NT2/D1 (cell line): ENCODE measurements around the gene ABCC12.

ENCODE experiments used
- DNase-seq: peaks from one replicate; pipeline ENCODE4 v3.0.0-alpha.2; 2011; ENCODE audit warnings: low read depth, low spot score
- H3K27me3 ChIP-seq: 2 replicates; pipeline ENCODE4 v1.6.0; 2011; ENCODE audit warnings: mild to moderate bottlenecking; ENCODE audit not compliant: insufficient read length, insufficient read depth
- H3K36me3 ChIP-seq: 2 replicates; pipeline ENCODE4 v1.6.1; 2011; ENCODE audit warnings: mild to moderate bottlenecking, low read length, mixed read lengths; ENCODE audit not compliant: insufficient read depth, insufficient read length
- H3K4me1 ChIP-seq: 2 replicates; pipeline ENCODE4 v1.5.1; 2011; ENCODE audit not compliant: insufficient read depth, insufficient read length
- H3K4me3 ChIP-seq: 2 replicates; pipeline ENCODE4 v1.5.1; 2011; ENCODE audit warnings: low read depth; ENCODE audit not compliant: insufficient read length
- H3K9ac ChIP-seq: 2 replicates; pipeline ENCODE4 v1.6.0; 2011; ENCODE audit warnings: low read depth; ENCODE audit not compliant: insufficient read length
- H3K9me3 ChIP-seq: 2 replicates; pipeline ENCODE4 v1.5.1; 2011; ENCODE audit warnings: mild to moderate bottlenecking, low read length; ENCODE audit not compliant: insufficient read depth
- SUZ12 ChIP-seq: IDR thresholded peaks from 2 replicates; pipeline ENCODE4 v1.6.1; 2011; ENCODE audit not compliant: insufficient read length, insufficient read depth; ENCODE audit errors: extremely low read depth
- YY1 ChIP-seq: IDR thresholded peaks from 2 replicates; pipeline ENCODE4 v1.6.1; 2011; ENCODE audit not compliant: insufficient read length, insufficient read depth
- ZNF274 ChIP-seq: IDR thresholded peaks from 2 replicates; pipeline ENCODE4 v1.6.1; 2011; ENCODE audit warnings: mild to moderate bottlenecking, low read depth, low read length

Gene ABCC12

DNA sequence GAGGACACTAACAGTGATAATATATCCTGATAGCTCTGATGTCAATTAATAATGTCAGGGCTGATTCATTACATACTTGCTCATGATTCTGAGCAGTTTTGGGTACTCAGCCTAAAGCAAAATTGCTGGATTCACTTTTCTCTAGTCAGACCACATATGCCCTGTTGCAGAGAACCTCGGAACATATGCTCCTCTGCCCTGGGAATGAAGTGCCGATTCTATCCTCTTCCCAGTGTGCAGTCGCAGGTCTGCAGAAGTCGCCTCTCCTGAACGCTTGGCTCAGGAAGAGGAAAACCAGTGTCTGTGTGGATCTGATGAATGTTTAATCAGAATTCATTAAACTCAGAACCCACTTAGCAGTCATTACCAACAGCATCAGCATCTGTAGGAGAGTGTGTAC, 34.5 kb downstream of the ABCC12 start:
- no peaks in the 10 kb centered on the region for H3K36me3 ChIP-seq
- no peak for DNase-seq
- no peak overlapping the region for H3K4me3 ChIP-seq
- no peaks in the 10 kb centered on the region for H3K27me3 ChIP-seq
- no peaks in the 10 kb centered on the region for H3K9me3 ChIP-seq
- peaks cover 9% of the 10 kb centered on the region for H3K4me1 ChIP-seq
- no peak overlapping the region for H3K9ac ChIP-seq
- TF ChIP-seq YY1, result no peak
- TF ChIP-seq ZNF274, result no peak
- TF ChIP-seq SUZ12, result no peak

DNA sequence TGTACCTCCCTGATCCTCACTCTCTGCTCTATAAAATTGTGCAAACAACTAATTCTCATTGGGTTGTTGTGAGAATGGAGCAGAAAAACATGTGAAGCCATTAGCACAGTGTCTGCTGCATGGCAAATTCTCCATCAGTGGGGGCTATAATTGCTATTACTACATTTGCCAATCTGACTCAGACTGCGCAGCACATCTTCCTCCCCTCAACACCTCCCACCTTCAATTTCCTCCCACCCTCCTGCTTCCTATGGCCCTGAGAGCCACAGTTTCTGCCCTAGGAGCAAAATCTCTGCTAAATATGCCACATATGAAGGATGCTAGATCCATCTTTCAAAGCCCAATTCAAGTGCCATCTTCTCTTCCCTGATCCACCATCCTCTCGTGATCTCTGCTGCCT, 37.0 kb downstream of the ABCC12 start:
- no peak overlapping the region for H3K9ac ChIP-seq
- H3K27me3 ChIP-seq, result no peaks in the 10 kb centered on the region
- TF ChIP-seq YY1 (no peak), ZNF274 (no peak), SUZ12 (no peak)
- H3K4me1 ChIP-seq, result peaks cover 9% of the 10 kb centered on the region
- no peaks in the 10 kb centered on the region for H3K9me3 ChIP-seq
- H3K36me3 ChIP-seq, result no peaks in the 10 kb centered on the region
- DNase-seq, result no peak
- H3K4me3 ChIP-seq, result no peak overlapping the region

DNA sequence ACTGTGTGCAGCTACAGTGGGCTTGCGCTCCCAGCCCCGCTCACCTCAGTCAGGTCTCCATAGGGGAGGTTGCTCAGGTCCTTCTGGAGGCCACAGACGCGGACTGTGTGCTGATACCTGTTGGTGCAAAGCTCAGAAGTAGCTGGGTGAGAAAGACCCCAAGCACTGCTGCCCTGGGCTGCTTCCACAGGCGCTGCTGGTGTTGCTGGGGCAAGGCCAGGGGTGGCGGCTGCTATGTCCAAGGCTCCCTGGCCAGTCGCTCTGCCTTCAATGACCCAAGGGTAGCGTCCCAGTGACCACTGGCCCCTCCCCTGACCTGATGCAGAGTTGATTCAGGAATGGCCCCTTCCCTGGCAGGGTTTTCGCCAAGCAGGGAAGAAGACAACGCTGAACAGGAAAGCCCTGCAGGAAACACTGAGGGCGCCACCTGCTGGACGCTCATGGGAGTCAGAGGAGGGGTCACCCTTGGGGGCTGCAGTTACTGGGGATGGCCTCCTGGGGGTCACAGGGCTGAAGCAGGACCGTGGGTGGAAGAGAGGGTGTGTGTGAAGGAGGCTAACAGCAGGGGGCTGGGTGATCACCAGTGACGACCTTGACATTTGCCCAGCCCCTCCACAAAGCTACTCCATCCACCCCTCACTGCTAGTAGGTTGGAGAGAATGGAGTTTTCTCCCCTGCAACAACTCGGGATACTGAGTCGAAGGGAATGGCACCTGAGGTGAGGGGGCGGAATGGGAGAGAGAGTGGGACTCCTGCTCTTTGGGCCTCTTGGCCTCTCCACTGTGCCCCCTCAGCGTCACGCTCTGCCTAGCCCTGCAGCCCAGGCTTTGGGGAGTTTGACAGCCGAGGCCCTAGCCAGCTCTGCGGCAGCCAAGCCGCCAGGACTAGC, 38.3 kb downstream of the ABCC12 start:
- no peaks in the 10 kb centered on the region for H3K27me3 ChIP-seq
- TF ChIP-seq SUZ12 (no peak), YY1 (no peak), ZNF274 (no peak)
- H3K36me3 ChIP-seq, result no peaks in the 10 kb centered on the region
- H3K4me3 ChIP-seq, result no peak overlapping the region
- no peak overlapping the region for H3K9ac ChIP-seq
- peak; percentile 68 for DNase-seq
- H3K9me3 ChIP-seq, result no peaks in the 10 kb centered on the region
- peaks cover 9% of the 10 kb centered on the region for H3K4me1 ChIP-seq

DNA sequence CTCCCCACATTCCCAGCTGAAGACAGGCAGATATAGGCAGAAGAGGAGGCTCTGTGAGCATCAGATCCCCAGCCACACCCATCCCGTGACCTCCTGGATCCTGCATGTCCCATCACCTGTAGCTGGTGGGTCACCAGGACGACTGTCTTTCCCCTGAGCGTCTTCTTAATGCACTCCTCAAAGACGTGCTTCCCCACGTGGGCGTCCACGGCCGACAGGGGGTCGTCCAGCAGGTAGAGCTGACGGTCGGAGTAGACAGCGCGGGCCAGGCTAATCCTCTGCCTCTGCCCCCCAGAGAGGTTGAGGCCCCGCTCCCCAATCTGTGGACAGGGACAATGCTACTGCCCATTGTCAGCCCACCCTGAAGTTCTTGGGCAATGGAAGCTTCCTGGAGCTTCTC, 40.5 kb downstream of the ABCC12 start:
- peaks cover 9% of the 10 kb centered on the region for H3K4me1 ChIP-seq
- TF ChIP-seq YY1 (no peak), ZNF274 (no peak), SUZ12 (no peak)
- H3K9ac ChIP-seq, result no peak overlapping the region
- DNase-seq, result no peak
- H3K4me3 ChIP-seq, result no peak overlapping the region
- no peaks in the 10 kb centered on the region for H3K36me3 ChIP-seq
- no peaks in the 10 kb centered on the region for H3K27me3 ChIP-seq
- H3K9me3 ChIP-seq, result no peaks in the 10 kb centered on the region

DNA sequence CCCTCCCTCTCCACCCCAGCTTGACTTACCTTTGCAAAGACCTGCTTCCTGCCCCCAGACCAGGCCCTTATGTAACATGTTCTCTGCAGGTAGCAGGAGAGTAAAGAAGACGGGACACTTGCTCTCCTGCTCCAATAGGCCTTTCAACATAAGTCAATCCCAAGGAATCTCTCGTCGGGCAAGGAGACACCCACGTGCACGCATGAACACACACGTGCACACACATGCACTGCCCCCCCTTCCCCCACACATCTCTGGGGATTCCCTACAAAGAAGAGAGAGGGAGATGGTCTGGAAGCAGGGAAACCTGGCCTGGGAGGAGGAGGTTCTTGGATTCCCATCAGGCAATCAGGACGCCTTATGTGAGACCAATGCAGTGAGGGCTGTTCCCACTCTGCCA, 41.4 kb downstream of the ABCC12 start:
- no peak overlapping the region for H3K4me3 ChIP-seq
- H3K4me1 ChIP-seq, result peaks cover 9% of the 10 kb centered on the region
- no peak overlapping the region for H3K9ac ChIP-seq
- TF ChIP-seq ZNF274 (no peak), SUZ12 (no peak), YY1 (no peak)
- H3K36me3 ChIP-seq, result no peaks in the 10 kb centered on the region
- no peaks in the 10 kb centered on the region for H3K9me3 ChIP-seq
- no peaks in the 10 kb centered on the region for H3K27me3 ChIP-seq
- no peak for DNase-seq

DNA sequence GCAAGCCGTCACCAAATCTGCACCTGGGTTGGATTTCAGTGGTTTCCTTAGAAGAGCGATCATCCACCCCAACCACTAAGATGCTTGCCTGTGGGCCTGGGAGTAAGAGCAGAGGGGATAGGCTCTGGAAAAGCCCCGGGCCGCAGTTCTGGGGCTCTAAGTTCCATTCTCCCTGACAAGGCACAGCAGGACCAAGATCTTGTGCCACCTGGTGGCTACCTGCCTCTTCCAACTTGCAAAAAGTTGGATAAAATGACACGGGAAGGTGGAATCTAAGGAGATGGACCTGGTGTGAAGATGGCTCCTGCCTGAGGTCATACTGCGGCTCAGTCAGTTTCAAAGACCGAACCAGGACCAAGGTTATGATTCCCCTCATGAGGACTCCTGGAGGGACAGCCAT, 42.3 kb downstream of the ABCC12 start:
- no peak overlapping the region for H3K9ac ChIP-seq
- H3K27me3 ChIP-seq, result no peaks in the 10 kb centered on the region
- H3K4me3 ChIP-seq, result no peak overlapping the region
- no peaks in the 10 kb centered on the region for H3K9me3 ChIP-seq
- peaks cover 9% of the 10 kb centered on the region for H3K4me1 ChIP-seq
- no peak for DNase-seq
- TF ChIP-seq ZNF274 (no peak), YY1 (no peak), SUZ12 (no peak)
- H3K36me3 ChIP-seq, result no peaks in the 10 kb centered on the region

DNA sequence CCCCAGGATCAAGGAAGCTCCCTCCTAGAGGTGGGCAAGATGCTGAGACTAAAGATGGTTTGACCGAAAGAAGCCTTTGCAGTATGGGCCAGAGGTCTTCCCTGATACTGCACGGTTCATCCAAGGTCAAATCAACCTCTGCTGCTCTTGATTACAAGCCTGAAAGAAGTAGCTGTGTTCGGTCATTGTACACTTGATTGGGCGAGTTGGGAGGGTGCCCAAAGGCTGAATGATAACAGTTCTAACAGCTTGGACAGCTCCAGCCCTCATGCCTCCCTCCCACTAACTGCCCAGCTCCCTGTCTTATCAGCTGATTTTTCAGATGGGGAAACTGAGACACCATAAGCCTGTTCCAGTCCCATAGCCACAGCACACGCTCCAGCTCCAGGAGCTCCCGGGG, 42.8 kb downstream of the ABCC12 start:
- H3K4me1 ChIP-seq, result peaks cover 9% of the 10 kb centered on the region
- H3K4me3 ChIP-seq, result no peak overlapping the region
- H3K36me3 ChIP-seq, result no peaks in the 10 kb centered on the region
- H3K9ac ChIP-seq, result no peak overlapping the region
- H3K27me3 ChIP-seq, result no peaks in the 10 kb centered on the region
- no peaks in the 10 kb centered on the region for H3K9me3 ChIP-seq
- DNase-seq, result no peak
- TF ChIP-seq YY1 (no peak), SUZ12 (no peak), ZNF274 (no peak)
